Thoracic aorta (tissue), 2 donors: ENCODE results near the gene TFDP1. TPM values are rescaled to one million over a fixed set of nuclear protein-coding genes. Genes with fewer than 3 reads are reported as not detected.

Experiments used
- ATAC-seq: fragments of 150-250 bp; one replicate; pipeline ENCODE4 v1.8.0; 2017; ENCODE audit warnings: low read depth; ENCODE audit not compliant: insufficient number of reproducible peaks, low FRiP score
- DNase-seq: peaks from one replicate; pipeline ENCODE4 v3.0.0-alpha.2; 2020; ENCODE audit warnings: low spot score
- H3K27ac ChIP-seq, 2 donors: fragments of 200-600 bp; sonication (generic); 1 replicate in 1 of 2; 2 replicates in 1 of 2; pipeline ENCODE4 v1.5.1; 2016; ENCODE audit warnings: mild to moderate bottlenecking in 2 of 2, moderate library complexity in 2 of 2
- H3K27me3 ChIP-seq: fragments of 200-600 bp; sonication (generic); replicated peaks from 2 replicates; pipeline ENCODE4 v1.6.0; 2016; ENCODE audit warnings: mild to moderate bottlenecking; ENCODE audit not compliant: insufficient read depth
- H3K36me3 ChIP-seq: fragments of 200-600 bp; sonication (generic); one replicate; pipeline ENCODE4 v1.5.1; 2016
- H3K4me1 ChIP-seq, 2 donors: fragments of 200-600 bp; sonication (generic); 1 replicate in 1 of 2; 2 replicates in 1 of 2; pipeline versions ENCODE4 v1.5.1 to v1.6.0; 2016; ENCODE audit warnings: low read depth in 2 of 2, mild to moderate bottlenecking in 1 of 2; ENCODE audit not compliant: control insufficient read depth in 1 of 2
- H3K4me3 ChIP-seq: fragments of 200-600 bp; sonication (generic); 2 replicates; pipeline ENCODE4 v1.5.1; 2016; ENCODE audit warnings: mild to moderate bottlenecking
- H3K9me3 ChIP-seq: fragments of 200-600 bp; sonication (generic); 2 replicates; pipeline ENCODE4 v1.5.1; 2016
- CTCF ChIP-seq: fragments of 200-600 bp; sonication (generic); IDR thresholded peaks from one replicate; pipeline ENCODE4 v1.5.1; 2019; ENCODE audit warnings: antibody characterized with exemption
- total RNA-seq, 2 donors: library from RNA; depleted of rRNA; stranded (reverse); fragments of >200 nt; gene quantifications; one replicate each; pipeline versions ENCODE4 v1.1.0 to v1.2.3, GENCODE V29; 2016

TFDP1 gene
- 10 to 100 TPM; 39.3 to 49.3 TPM for total RNA-seq

GRCh38 chr13:113584205-113584869 is at the start of gene TFDP1:
Gene TFDP1 (plus strand): TSS chr13:113584753. CDS start chr13:113585838, 1,085 bp downstream.
- Histone ChIP-seq H3K36me3 (no peaks in the 10 kb centered on the region), H3K27ac (no peak within 1 kb of the TSS), H3K27me3 (no peaks in the 10 kb centered on the region), H3K4me3 (peak within 1 kb of the TSS; percentile 77), H3K9me3 (no peaks in the 10 kb centered on the region), H3K4me1 (peaks cover 7 to 9% of the 10 kb centered on the region in 2 donors)
- ATAC-seq: no peak
- TF ChIP-seq CTCF: no peak
- DNase-seq: no peak

GRCh38 chr13:113535381-113535781 is 49.2 kb upstream of the TFDP1 start:
- H3K4me1 ChIP-seq: peaks cover 0 to 10% of the 10 kb centered on the region in 2 donors
- H3K27ac ChIP-seq: no peak overlapping the region
- H3K4me3 ChIP-seq: no peak overlapping the region
- ATAC-seq (no peak), DNase-seq (no peak)
- no peaks in the 10 kb centered on the region for H3K27me3 ChIP-seq
- H3K36me3 ChIP-seq: peaks cover 22% of the 10 kb centered on the region
- TF ChIP-seq CTCF: no peak
- H3K9me3 ChIP-seq: no peaks in the 10 kb centered on the region

GRCh38 chr13:113536461-113537110 is 48.0 kb upstream of the TFDP1 start:
- ATAC-seq (no peak), DNase-seq (no peak)
- TF ChIP-seq CTCF: no peak
- Histone ChIP-seq H3K9me3 (no peaks in the 10 kb centered on the region), H3K4me3 (no peak overlapping the region), H3K4me1 (peaks cover 0 to 10% of the 10 kb centered on the region in 2 donors), H3K27me3 (no peaks in the 10 kb centered on the region), H3K27ac (no peak overlapping the region), H3K36me3 (peaks cover 11% of the 10 kb centered on the region)

GRCh38 chr13:113537205-113537604 is 47.3 kb upstream of the TFDP1 start:
- H3K9me3 ChIP-seq: no peaks in the 10 kb centered on the region
- no peak overlapping the region for H3K27ac ChIP-seq
- H3K27me3 ChIP-seq: no peaks in the 10 kb centered on the region
- no peak for TF ChIP-seq CTCF
- DNase-seq (no peak), ATAC-seq (no peak)
- H3K4me3 ChIP-seq: no peak overlapping the region
- peaks cover 0 to 4% of the 10 kb centered on the region in 2 donors for H3K4me1 ChIP-seq
- peaks cover 6% of the 10 kb centered on the region for H3K36me3 ChIP-seq

- no peaks in the 10 kb centered on the region for H3K4me1 ChIP-seq
- no peak overlapping the region for H3K4me3 ChIP-seq
- H3K36me3 ChIP-seq: peaks cover 6% of the 10 kb centered on the region
- no peak overlapping the region for H3K27ac ChIP-seq
- TF ChIP-seq CTCF: no peak
- DNase-seq (no peak), ATAC-seq (no peak)
- no peaks in the 10 kb centered on the region for H3K27me3 ChIP-seq
- no peaks in the 10 kb centered on the region for H3K9me3 ChIP-seq
Observed at GRCh38 chr13:113537909-113538688, 46.5 kb upstream of the TFDP1 start.
